Occipital lobe (tissue), 2 donors: ENCODE data around the gene HTR4. TPM values are rescaled to one million over a fixed set of nuclear protein-coding genes. Genes with fewer than 3 reads are reported as not detected.
A peak's percentile ranks its signal among the peaks of the same experiment; 100 is the strongest.
"Not testable (repeated sequence)": the region's sequence is repeated elsewhere in the genome, so short reads cannot be mapped to it uniquely, and the experiment has no call there.

Experiments used
- DNase-seq: peaks from one replicate; lab custom pipeline; 2025; lab: John Stamatoyannopoulos, UW
- total RNA-seq: library from RNA; depleted of rRNA; stranded (reverse); fragments of >200 nt; gene quantifications from one replicate; pipeline ENCODE4 v1.2.3, GENCODE V29; 2014

HTR4 gene
- total RNA-seq, 1 donor from 2014 or later = 0.16 TPM

DNA sequence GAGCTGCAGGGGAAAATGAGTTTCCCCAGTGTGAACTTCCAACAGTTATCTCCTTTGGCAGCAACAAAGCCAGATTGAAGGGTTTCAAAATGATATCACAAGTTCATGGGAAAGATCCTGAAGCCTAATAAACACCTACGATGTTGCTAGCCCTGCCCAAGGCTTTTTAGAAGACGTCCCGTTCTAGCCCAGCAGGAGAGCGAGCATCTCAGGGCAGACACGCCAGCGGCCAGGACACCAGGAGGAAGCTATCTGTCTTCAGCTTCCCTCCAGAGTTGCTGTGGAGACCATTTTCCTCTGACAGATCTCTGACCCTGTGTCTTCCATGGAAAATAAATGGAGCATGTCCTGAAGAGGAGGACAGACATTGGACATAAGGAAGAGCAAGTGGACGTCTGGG is 172.1 kb downstream of the HTR4 start:
- no peak for DNase-seq

GRCh38 chr5:148477429-148477828 is 176.9 kb downstream of the HTR4 start:
- DNase-seq = no peak

DNA sequence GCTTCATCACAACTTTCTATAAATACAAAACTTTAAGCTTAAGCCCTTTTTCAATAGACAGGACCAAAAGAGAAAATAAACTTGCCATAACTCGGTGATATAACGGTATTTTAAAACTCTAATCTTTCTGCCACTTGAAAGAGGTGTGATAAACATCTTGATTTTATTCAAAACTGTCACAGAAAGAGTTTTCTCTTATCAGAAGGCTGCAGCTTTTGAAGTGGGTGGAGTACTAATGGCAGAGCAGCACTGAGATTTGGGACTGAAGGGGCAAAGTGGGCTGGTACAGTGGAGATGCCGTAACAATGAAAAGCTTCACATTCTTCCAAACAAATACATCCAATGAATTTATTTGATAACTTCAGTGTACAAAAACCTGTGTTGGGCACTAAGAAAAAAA is 178.0 kb downstream of the HTR4 start:
- no peak for DNase-seq

DNA sequence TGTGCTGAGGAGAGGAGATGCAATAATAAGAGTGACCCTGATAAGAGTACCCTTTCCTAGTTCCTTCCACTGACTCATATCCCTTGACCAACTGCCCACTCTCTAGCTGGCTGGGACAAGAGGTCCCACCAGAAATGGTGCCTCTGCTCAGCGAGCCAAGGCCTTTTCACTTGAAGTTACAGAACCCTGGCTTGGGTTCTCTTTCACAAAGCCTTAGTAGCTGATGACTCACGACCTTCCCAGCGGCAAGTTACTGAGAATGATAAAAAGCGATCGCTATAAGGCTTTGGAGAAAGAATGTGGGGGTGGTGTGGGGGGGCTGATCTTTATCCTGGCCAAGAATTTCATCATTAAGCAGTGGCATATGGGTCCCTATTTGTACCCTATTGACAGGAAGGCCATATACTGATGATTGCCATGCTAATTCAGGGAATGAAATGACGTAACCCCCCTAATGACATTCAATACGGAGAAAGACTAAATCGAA is 180.3 kb downstream of the HTR4 start:
- DNase-seq = no peak

- no peak for DNase-seq
These were observed 182.9 kb downstream of the HTR4 start for GRCh38 chr5:148471379-148471778.

- DNase-seq = peak; percentile 40
These were observed 184.8 kb downstream of the HTR4 start for GRCh38 chr5:148469501-148469935.

DNA sequence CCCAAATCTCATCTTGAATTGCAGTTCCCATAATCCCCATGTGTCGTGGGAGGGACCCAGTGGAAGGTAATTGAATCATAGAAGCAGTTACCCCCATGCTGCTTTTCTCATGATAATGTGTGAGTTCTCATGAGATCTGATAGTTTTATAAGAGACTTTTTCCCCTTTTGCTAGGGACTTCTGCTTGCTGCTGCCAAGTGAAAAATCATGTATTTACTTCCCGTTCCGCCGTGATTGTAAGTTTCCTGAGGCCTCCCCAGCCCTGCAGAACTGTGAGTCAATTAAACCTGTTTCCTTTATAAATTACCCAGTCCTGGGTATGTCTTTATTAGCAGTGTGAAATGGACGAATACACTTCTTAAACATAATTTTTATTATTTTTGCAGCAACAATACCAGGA is 185.6 kb downstream of the HTR4 start:
- not testable (repeated sequence) for DNase-seq

DNA sequence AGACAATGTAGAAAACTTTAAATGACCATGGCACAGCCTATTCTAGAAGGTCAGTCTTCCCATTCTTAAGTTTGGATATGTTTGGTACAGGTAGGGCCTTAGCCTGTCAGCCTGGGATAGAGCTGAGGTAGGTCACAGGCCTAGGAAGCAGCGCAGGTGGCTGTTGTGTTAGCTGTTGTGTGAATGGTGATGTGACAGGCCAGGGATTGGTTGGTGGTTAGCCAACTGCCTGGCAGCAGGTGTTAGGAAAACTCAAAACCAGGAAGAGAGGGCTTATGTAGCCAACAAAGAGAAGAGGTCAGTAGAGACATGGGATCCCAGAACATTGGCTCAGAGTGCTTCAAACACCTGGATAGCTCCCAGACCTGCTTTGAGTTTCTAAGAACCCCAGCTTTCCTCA is 186.4 kb downstream of the HTR4 start:
- no peak for DNase-seq

- DNase-seq = no peak
These were observed 188.1 kb downstream of the HTR4 start for GRCh38 chr5:148466236-148466580.

GRCh38 chr5:148465381-148466235 is 188.7 kb downstream of the HTR4 start:
- no peak for DNase-seq

DNA sequence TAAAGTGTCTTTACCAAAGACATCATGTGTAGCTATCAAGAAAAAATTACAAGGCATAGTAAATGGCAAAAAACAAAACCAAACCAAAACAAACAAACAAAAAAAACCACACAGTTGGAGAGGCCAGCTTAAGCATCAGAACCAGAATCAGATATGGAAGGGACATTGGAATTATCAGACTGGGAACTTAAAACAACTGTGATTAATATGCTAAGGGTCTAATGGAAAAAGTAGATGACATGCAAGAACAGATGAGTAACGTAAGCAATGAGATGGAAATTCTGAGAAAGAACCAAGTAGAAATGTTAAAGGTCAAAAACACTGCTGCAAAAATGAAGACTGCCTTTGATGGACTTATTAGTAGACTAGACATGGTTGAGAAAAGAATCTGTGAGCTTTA is 194.7 kb downstream of the HTR4 start:
- no peak for DNase-seq

- no peak for DNase-seq
These were observed 196.1 kb downstream of the HTR4 start for GRCh38 chr5:148458036-148458888.

DNA sequence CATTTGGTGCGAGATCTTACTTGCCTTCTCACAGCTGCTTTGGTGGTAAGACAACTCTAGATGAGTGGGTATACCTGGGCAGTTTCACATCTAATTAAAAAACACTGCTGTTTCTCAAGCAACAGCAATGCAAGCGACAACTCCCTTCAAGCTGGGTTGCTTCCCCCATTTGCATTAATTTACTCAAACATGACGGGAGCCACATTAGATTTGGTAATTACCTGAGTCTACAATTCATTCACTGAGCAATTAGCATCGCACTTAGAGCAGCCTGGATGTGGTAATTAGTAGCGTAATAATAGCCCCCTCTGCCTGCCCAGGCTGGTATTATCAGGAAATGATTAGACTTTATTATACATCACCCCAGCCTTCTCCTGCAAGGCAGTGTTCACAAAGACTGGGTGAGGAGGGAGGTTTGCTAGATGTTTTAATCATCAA is 197.1 kb downstream of the HTR4 start:
- no peak for DNase-seq

DNA sequence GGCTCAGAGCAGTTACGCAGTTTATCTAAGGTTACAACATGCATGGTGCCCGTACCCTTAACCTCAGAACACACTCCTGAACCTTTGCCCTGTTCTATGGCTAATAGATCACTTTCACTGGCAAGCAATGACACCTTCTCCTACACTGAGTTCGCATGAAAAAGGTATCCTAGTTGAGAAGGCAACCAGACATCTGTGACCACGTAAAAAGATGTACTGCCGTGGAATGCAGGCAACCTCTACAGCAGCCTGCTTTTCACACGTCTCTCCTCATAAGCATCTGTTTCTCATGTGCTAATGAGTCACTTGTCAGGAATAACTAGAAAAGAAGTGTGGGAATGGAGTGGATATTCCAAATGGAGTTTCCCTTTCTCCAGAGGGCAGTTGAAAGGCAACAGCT is 199.1 kb downstream of the HTR4 start:
- no peak for DNase-seq

DNA sequence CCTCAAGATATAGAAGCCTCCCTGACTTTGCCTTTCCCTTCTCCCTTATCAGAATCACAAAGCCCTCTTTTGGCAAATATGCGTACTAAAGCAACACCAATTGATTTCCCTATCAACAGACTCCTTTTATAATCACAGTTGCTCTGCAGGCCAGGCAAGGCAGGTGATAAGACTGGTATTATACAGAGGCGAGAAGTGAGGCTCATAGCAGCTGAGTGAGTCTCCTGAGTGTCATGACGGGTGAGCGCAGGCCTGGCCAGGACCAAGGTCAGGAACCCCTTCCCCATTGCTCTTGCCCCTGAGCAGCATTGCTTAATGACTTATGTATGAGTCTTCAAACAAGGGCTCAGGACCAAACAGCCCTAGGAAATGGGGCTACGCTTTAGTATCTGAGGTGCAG is 199.8 kb downstream of the HTR4 start:
- DNase-seq = no peak

DNA sequence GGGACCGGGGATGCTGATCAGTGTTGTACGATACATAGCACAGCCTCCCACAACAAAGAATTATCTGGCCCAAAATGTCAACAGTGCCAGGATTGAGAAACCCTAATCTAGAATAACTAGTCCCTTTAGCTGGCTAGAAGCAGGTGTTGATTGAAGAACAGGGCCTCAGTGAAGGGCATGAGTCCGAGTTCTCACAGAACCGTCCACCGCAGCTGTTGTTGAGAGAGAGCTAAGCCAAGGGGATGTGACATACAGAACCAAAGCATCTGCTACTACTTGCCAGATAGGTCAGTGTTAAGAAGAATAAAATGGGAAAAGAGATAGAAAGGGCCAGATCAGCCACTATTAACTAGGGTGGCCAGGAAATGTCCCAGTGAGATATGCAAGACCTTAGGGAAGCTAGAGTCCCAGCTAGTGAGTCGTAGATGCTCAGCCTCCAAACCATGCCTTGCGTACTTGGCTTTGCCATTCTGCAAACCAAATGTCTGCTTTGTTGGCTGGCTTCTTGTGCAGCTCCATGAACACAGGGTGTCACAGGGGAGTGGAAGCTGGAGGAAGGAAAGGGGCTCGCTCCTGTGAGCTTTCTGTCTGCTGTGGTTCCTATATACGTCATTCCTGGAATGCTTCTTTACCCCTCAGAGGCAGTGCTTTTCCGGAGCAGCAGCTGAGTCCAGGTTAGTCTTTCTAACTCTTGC is 201.7 kb downstream of the HTR4 start:
- no peak for DNase-seq

DNA sequence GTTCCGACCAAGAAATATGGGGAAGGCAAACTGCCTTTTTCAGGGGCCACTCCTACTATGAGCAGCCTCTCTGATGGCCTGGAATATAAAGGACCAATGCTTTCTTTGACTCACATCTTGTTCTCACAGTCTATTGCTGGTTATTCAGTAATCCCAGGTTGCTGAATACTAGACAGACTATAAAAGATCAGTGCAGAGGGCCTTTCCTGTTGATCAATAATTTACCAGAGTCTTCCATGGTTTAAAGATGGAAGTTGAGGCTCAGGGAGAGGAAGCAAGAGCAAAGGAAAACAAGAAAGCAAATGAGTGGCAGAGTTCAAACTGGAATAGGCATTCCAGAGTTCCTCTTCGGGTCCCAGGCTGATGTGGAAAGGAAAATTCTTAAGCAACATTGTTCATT is 207.7 kb downstream of the HTR4 start:
- DNase-seq = no peak

DNA sequence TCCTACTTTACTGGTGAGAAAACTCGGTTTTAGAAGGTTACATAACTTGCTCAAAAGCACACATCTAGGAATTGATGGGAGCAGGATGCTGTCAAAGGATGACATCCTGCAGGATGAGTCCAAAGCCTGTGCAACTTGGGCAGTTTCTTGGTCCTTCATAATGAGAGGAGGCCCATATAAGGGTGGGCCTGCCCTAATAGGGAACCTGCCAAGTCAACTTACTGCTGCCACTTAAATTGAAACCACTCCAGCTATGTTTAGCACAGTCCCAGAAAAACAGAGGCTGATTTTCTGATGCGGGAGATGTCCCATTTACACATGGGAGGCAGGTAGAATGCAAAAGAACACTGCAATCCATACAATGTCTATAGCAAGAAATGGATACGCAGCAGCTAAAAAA is 208.7 kb downstream of the HTR4 start:
- DNase-seq = no peak

- peak; percentile 13 for DNase-seq
These were observed 210.3 kb downstream of the HTR4 start for GRCh38 chr5:148443998-148444397.

DNA sequence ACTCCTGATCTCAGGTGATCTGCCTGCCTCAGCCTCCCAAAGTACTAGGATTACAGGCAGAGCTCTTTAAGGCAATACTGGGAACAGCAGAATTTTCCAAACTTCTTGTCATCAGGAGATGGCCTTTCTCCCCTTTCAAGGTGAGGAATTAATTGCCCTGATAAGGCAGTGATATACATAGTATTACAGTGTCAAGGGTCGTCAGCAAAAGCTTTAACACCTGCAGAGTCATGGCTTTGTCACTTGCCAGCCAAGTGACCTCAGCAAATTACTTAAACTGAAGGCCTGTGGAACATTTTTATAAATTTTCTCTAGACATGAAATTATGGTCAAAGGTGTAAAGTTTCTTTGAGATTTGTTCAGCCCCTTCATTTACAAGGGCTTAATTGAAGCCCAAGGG is 211.1 kb downstream of the HTR4 start:
- no peak for DNase-seq

- DNase-seq = no peak
These were observed 215.4 kb downstream of the HTR4 start for GRCh38 chr5:148438933-148439332.

DNA sequence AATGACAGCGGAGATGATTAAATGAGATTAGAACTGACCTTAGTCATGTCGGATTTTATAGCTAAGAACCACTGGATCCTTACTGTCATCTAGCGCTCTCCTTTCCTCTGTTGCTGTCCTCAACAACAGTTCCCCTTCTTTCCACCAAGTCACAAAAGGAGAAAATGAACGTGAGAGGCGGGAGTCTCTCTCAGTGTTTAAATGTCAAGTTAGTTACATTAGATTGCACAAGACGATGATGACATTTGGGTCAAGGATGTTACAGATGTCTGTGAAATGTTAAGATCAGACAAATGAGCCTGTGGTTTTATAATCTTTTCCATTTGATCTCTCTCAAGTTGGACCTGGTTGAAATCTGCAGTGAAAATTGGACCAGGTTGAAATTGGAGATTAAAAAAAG is 217.1 kb downstream of the HTR4 start:
- no peak for DNase-seq
